Endothelial cell of umbilical vein (primary cell): ENCODE results near the gene TAF15. TPM values are rescaled to one million over a fixed set of nuclear protein-coding genes. Genes with fewer than 3 reads are reported as not detected.

Experiments used
- BruUV-seq: library from RNA; stranded (reverse); fragments of 400-500 nt; replicated peaks from 2 replicates; lab custom pipeline; 2021; lab: Mats Ljungman, UMichigan
- CTCF ChIA-PET: fragments of 300-600, 350-600 bp; sonication (Branson Sonifier 250); formaldehyde crosslinking; loops from one replicate; lab custom pipeline; 2021; ENCODE audit warnings: antibody characterized with exemption, inconsistent platforms; lab: Charles Lee
- POLR2A ChIA-PET: fragments of 300-600, 350-600 bp; sonication (Branson Sonifier 250); formaldehyde crosslinking; loops from one replicate; lab custom pipeline; 2021; ENCODE audit warnings: antibody characterized with exemption, inconsistent platforms; lab: Charles Lee
- DNase-seq: peaks from one replicate; pipeline ENCODE4 v3.0.0-alpha.2; 2011; ENCODE audit warnings: low read depth, low spot score
- FAIRE-seq: peaks from 2 replicates; lab custom pipeline; 2011; peaks lifted over from hg19 to GRCh38; lab: Jason Lieb, UNC
- H2AFZ ChIP-seq: 2 replicates; pipeline ENCODE4 v1.6.0; 2012; ENCODE audit warnings: low read depth, low read length, control low read depth, inconsistent platforms
- H3K27ac ChIP-seq: 2 replicates; pipeline ENCODE4 v1.5.1; 2011; ENCODE audit warnings: low read depth, mild to moderate bottlenecking, control low read depth, low read length, moderate library complexity; ENCODE audit not compliant: insufficient read depth
- H3K27me3 ChIP-seq, 2 experiments: 2 replicates each; pipeline versions ENCODE4 v1.6.0 to v1.6.1; 2011; ENCODE audit warnings: low read length in 2 of 2, mixed read lengths in 1 of 2; ENCODE audit not compliant: control insufficient read depth in 2 of 2, insufficient read depth in 2 of 2
- H3K36me3 ChIP-seq, 2 experiments: 2 replicates in 1 of 2; 3 replicates in 1 of 2; pipeline ENCODE4 v1.5.1; 2011; ENCODE audit warnings: low read length in 2 of 2, mild to moderate bottlenecking in 1 of 2, moderate library complexity in 1 of 2; ENCODE audit not compliant: control insufficient read depth in 2 of 2, insufficient read depth in 2 of 2; ENCODE audit errors: extremely low read depth in 1 of 2
- H3K4me1 ChIP-seq: 3 replicates; pipeline ENCODE4 v1.5.1; 2011; ENCODE audit warnings: mild to moderate bottlenecking, low read length; ENCODE audit not compliant: control insufficient read depth, insufficient read depth; ENCODE audit errors: extremely low read depth
- H3K4me2 ChIP-seq: 2 replicates; pipeline ENCODE4 v1.6.1; 2011; ENCODE audit warnings: low read length, control low read depth, mixed read lengths; ENCODE audit not compliant: insufficient read depth
- H3K4me3 ChIP-seq, 3 experiments: fragments of 200-600 bp in 1 of 3; sonication (generic), shearing (Covaris generic) in 1 of 3; replicated peaks in 1 of 3; 2 replicates each; pipeline ENCODE4 v1.5.1; 2011 to 2016; ENCODE audit warnings: control low read depth in 3 of 3, low read length in 3 of 3, mild to moderate bottlenecking in 2 of 3, inconsistent platforms in 1 of 3, low read depth in 1 of 3, moderate library complexity in 1 of 3; ENCODE audit not compliant: insufficient read depth in 1 of 3
- H3K79me2 ChIP-seq: 2 replicates; pipeline ENCODE4 v1.6.0; 2012; ENCODE audit warnings: low read length, inconsistent platforms; ENCODE audit not compliant: control insufficient read depth, insufficient read depth
- H3K9ac ChIP-seq: replicated peaks from 2 replicates; pipeline ENCODE3; 2011; ENCODE audit warnings: low read length, control low read depth; ENCODE audit not compliant: insufficient read depth; ENCODE audit errors: extremely low read depth
- H3K9me1 ChIP-seq: replicated peaks from 3 replicates; pipeline ENCODE4 v1.6.0; 2011; ENCODE audit warnings: mild to moderate bottlenecking, low read length; ENCODE audit not compliant: control insufficient read depth, insufficient read depth; ENCODE audit errors: extremely low read depth
- H3K9me3 ChIP-seq: replicated peaks from 2 replicates; pipeline ENCODE4 v1.5.1; 2012; ENCODE audit warnings: low read length, inconsistent platforms; ENCODE audit not compliant: control insufficient read depth, insufficient read depth
- H4K20me1 ChIP-seq: replicated peaks from 2 replicates; pipeline ENCODE3; 2011; ENCODE audit warnings: mild to moderate bottlenecking, low read length; ENCODE audit not compliant: control insufficient read depth, insufficient read depth; ENCODE audit errors: extremely low read depth
- CTCF ChIP-seq, 2 donors: IDR thresholded peaks; 1 replicate in 1 of 2; 2 replicates in 1 of 2; pipeline ENCODE4 v1.5.1; 2011; ENCODE audit warnings: low read length in 2 of 2, mild to moderate bottlenecking in 2 of 2, moderate library complexity in 2 of 2, control low read depth in 1 of 2, inconsistent platforms in 1 of 2, low read depth in 1 of 2; ENCODE audit not compliant: insufficient read depth in 1 of 2; ENCODE audit errors: extremely low read depth in 1 of 2
- EZH2 ChIP-seq: IDR thresholded peaks from 2 replicates; pipeline ENCODE4 v1.6.1; 2012; ENCODE audit warnings: borderline replicate concordance, low read depth, mild to moderate bottlenecking, moderate library complexity, low read length, inconsistent platforms; ENCODE audit not compliant: severe bottlenecking
- FOS ChIP-seq: IDR thresholded peaks from 2 replicates; pipeline ENCODE4 v1.6.1; 2011; ENCODE audit warnings: mild to moderate bottlenecking, low read length, moderate library complexity, borderline replicate concordance; ENCODE audit not compliant: insufficient read depth
- GATA2 ChIP-seq: IDR thresholded peaks from 2 replicates; pipeline ENCODE4 v1.7.0; 2011; ENCODE audit warnings: low read depth, mild to moderate bottlenecking, moderate library complexity, mixed read lengths, low read length; ENCODE audit not compliant: insufficient read length, insufficient read depth
- JUN ChIP-seq: IDR thresholded peaks from 2 replicates; pipeline ENCODE4 v1.6.1; 2011; ENCODE audit warnings: borderline replicate concordance, low read depth; ENCODE audit not compliant: insufficient read length, insufficient read depth
- MAX ChIP-seq: IDR thresholded peaks from 2 replicates; pipeline ENCODE4 v1.6.1; 2011; ENCODE audit not compliant: insufficient read depth, insufficient read length
- MYC ChIP-seq: IDR thresholded peaks from one replicate; pipeline ENCODE4 v1.6.1; 2011; ENCODE audit warnings: mild to moderate bottlenecking, low read depth, low read length
- POLR2A ChIP-seq: IDR thresholded peaks from 2 replicates; pipeline ENCODE4 v1.6.1; 2012; ENCODE audit warnings: low read depth, mild to moderate bottlenecking, control low read depth, low read length
- POLR2AphosphoS5 ChIP-seq: IDR thresholded peaks from 2 replicates; pipeline ENCODE4 v1.6.1; 2012; ENCODE audit warnings: low read depth, mild to moderate bottlenecking, control low read depth, low read length, moderate library complexity; ENCODE audit not compliant: insufficient read depth
- dilution Hi-C: fragments of 300-500 bp; cut with MboI; formaldehyde crosslinking; loops from one replicate; pipeline ENCODE4 v1.15.0; 2019; ENCODE audit warnings: low sequenced_read_pairs; ENCODE audit not compliant: extremely low pct_ligation_motif_present
- intact Hi-C: fragments of 100-400 bp; cut with micrococcal nuclease; formaldehyde crosslinking; loops from one replicate; pipeline ENCODE4 v1.10.0; 2022
- polyA plus RNA-seq, 4 experiments: library from polyadenylated mRNA; depleted of rRNA in 3 of 4; stranded (reverse) in 3 of 4; unstranded in 1 of 4; fragments of >200 nt; gene quantifications; 2 replicates each; pipeline versions ENCODE4 v1.2.1 to v1.2.3, GENCODE V29; 2011 to 2012; ENCODE audit warnings: missing spikeins in 1 of 4
- total RNA-seq: library from RNA; stranded (reverse); gene quantifications from 2 replicates; pipeline ENCODE4 v1.2.3, GENCODE V29; 2021

The TAF15 gene
- total and polyA plus RNA-seq, 2 donors (not counting 3 experiments of a cell fraction or from before 2014, with no cell fraction given), result 59.4 to 247 TPM

GRCh38 chr17:35788477-35789368 is 20.6 kb upstream of the TAF15 start:
- no peak for FAIRE-seq
- intact Hi-C loops (no loop called here), dilution Hi-C loops (no loop called here)
- ChIA-PET POLR2A (no interaction called here), CTCF (interaction anchor here (1.0 to 3.8 kb wide), 8 partner anchors 10 to 25 kb away, joined by 3 to 32 read pairs (median 4); partner anchors contain the start of gene TAF15)
- Histone ChIP-seq H3K9ac (no peak overlapping the region), H4K20me1 (no peaks in the 10 kb centered on the region), H2AFZ (no peak overlapping the region), H3K4me1 (no peaks in the 10 kb centered on the region), H3K27ac (no peak overlapping the region), H3K36me3 (no peaks in the 10 kb centered on the region), H3K4me3 (no peak overlapping the region), H3K79me2 (no peaks in the 10 kb centered on the region), H3K9me1 (no peaks in the 10 kb centered on the region), H3K27me3 (peaks cover 33 to 40% of the 10 kb centered on the region in 2 experiments), H3K4me2 (no peak overlapping the region), H3K9me3 (no peaks in the 10 kb centered on the region)
- TF ChIP-seq EZH2 (no peak), MAX (no peak), POLR2A (no peak), CTCF (IDR thresholded peaks at IDR 0.05; ENCODE audit: extremely low read depth in 1 of 2, insufficient read depth in 1 of 2, low read depth in 1 of 2, low read length in 2 of 2) (no peak), MYC (no peak), POLR2AphosphoS5 (no peak), GATA2 (no peak), FOS (no peak), JUN (no peak)
- no TSS peak for BruUV-seq
- DNase-seq, result no peak
